ENCODE results near the gene MSANTD4. TPM values are rescaled to one million over a fixed set of nuclear protein-coding genes. Genes with fewer than 3 reads are reported as not detected.

MSANTD4 gene
- polyA plus RNA-seq, 3 donors, result 1.8 to 2.5 (median 2.1) TPM

GRCh38 chr11:106001304-106002012 lies 20.6 kb downstream of the MSANTD4 start:
- Mint-ChIP-seq H3K4me1 (no peaks in the 10 kb centered on the region), H3K27me3 (ENCODE audit: low read depth in 3 of 3) (peaks cover 0 to 1% (median 0%) of the 10 kb centered on the region in 3 donors), H3K4me3 (no peak overlapping the region), H3K9me3 (peaks cover 23 to 39% (median 25%) of the 10 kb centered on the region in 7 donors), H3K36me3 (peaks cover 31 to 39% of the 10 kb centered on the region in 2 donors), H3K27ac (no peak overlapping the region)
- Histone ChIP-seq H3K4me3 (replicated peaks in 1 of 3; ENCODE audit: low read depth in 2 of 3, low read length in 3 of 3) (no peak overlapping the region), H3K4me1 (ENCODE audit: control insufficient read depth in 1 of 2, insufficient read depth in 2 of 2, low read length in 2 of 2) (no peaks in the 10 kb centered on the region), H3K36me3 (replicated peaks in 1 of 2; ENCODE audit: control insufficient read depth in 1 of 2, insufficient read depth in 2 of 2, low read length in 2 of 2) (peaks cover 5 to 33% of the 10 kb centered on the region in 2 donors), H4K20me1 (ENCODE audit: insufficient read depth, low read length) (no peaks in the 10 kb centered on the region), H3K27me3 (ENCODE audit: control insufficient read depth in 2 of 2, insufficient read depth in 2 of 2, low read length in 2 of 2) (no peaks in the 10 kb centered on the region), H3K9ac (ENCODE audit: insufficient read depth, low read length, poor library complexity, severe bottlenecking) (no peak overlapping the region), H3K79me2 (ENCODE audit: insufficient read depth, low read length) (no peaks in the 10 kb centered on the region), H3K4me2 (replicated peaks; ENCODE audit: extremely low read depth, low read length, poor library complexity, severe bottlenecking) (no peak overlapping the region), H2AFZ (ENCODE audit: insufficient read depth, low read depth, low read length, poor library complexity, severe bottlenecking) (no peak overlapping the region), H3K9me3 (replicated peaks in 1 of 2; ENCODE audit: control insufficient read depth in 1 of 2, insufficient read depth in 1 of 2, low read length in 2 of 2) (peaks cover 23 to 25% of the 10 kb centered on the region in 2 donors), H3K27ac (ENCODE audit: low read depth in 1 of 2, low read length in 2 of 2) (no peak overlapping the region)
- no peak for DNase-seq
- intact Hi-C loops (cut with micrococcal nuclease), result no loop called here
- TF ChIP-seq, protein P1, sequence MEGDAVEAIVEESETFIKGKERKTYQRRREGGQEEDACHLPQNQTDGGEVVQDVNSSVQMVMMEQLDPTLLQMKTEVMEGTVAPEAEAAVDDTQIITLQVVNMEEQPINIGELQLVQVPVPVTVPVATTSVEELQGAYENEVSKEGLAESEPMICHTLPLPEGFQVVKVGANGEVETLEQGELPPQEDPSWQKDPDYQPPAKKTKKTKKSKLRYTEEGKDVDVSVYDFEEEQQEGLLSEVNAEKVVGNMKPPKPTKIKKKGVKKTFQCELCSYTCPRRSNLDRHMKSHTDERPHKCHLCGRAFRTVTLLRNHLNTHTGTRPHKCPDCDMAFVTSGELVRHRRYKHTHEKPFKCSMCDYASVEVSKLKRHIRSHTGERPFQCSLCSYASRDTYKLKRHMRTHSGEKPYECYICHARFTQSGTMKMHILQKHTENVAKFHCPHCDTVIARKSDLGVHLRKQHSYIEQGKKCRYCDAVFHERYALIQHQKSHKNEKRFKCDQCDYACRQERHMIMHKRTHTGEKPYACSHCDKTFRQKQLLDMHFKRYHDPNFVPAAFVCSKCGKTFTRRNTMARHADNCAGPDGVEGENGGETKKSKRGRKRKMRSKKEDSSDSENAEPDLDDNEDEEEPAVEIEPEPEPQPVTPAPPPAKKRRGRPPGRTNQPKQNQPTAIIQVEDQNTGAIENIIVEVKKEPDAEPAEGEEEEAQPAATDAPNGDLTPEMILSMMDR (IDR thresholded peaks at IDR 0.05), result no peak
- WGBS (ENCODE audit: insufficient coverage), result 100% methylated on average over 1 of the region's 4 CpGs

GRCh38 chr11:105991888-105992287 lies 30.2 kb downstream of the MSANTD4 start:
- DNase-seq, result no peak
- no peaks in the 10 kb centered on the region for H3K79me2 ChIP-seq (ENCODE audit: insufficient read depth, low read length)
- no peaks in the 10 kb centered on the region for H3K27me3 ChIP-seq (ENCODE audit: control insufficient read depth in 2 of 2, insufficient read depth in 2 of 2, low read length in 2 of 2)
- no peak overlapping the region for H3K27ac ChIP-seq (ENCODE audit: low read depth in 1 of 2, low read length in 2 of 2)
- no peaks in the 10 kb centered on the region for H3K4me1 ChIP-seq (ENCODE audit: control insufficient read depth in 1 of 2, insufficient read depth in 2 of 2, low read length in 2 of 2)
- intact Hi-C loops (cut with micrococcal nuclease), result no loop called here
- H3K4me3 Mint-ChIP-seq, result no peak overlapping the region
- TF ChIP-seq, protein P1 (IDR thresholded peaks at IDR 0.05), result no peak
- no peak overlapping the region for H3K4me3 ChIP-seq (replicated peaks in 1 of 3; ENCODE audit: low read depth in 2 of 3, low read length in 3 of 3)
- H2AFZ ChIP-seq (ENCODE audit: insufficient read depth, low read depth, low read length, poor library complexity, severe bottlenecking), result no peak overlapping the region
- WGBS (ENCODE audit: insufficient coverage), result 100% methylated on average over 2 of the region's 4 CpGs
- H3K9me3 Mint-ChIP-seq, result peaks cover 2 to 8% (median 7%) of the 10 kb centered on the region in 7 donors
- H3K27me3 Mint-ChIP-seq (ENCODE audit: low read depth in 3 of 3), result no peaks in the 10 kb centered on the region
- no peaks in the 10 kb centered on the region for H4K20me1 ChIP-seq (ENCODE audit: insufficient read depth, low read length)
- peaks cover 0 to 18% of the 10 kb centered on the region in 2 donors for H3K36me3 ChIP-seq (replicated peaks in 1 of 2; ENCODE audit: control insufficient read depth in 1 of 2, insufficient read depth in 2 of 2, low read length in 2 of 2)
- H3K9me3 ChIP-seq (replicated peaks in 1 of 2; ENCODE audit: control insufficient read depth in 1 of 2, insufficient read depth in 1 of 2, low read length in 2 of 2), result peaks cover 0 to 6% of the 10 kb centered on the region in 2 donors
- no peaks in the 10 kb centered on the region for H3K4me1 Mint-ChIP-seq
- H3K9ac ChIP-seq (ENCODE audit: insufficient read depth, low read length, poor library complexity, severe bottlenecking), result no peak overlapping the region
- H3K4me2 ChIP-seq (replicated peaks; ENCODE audit: extremely low read depth, low read length, poor library complexity, severe bottlenecking), result no peak overlapping the region
- H3K36me3 Mint-ChIP-seq, result peaks cover 16 to 24% of the 10 kb centered on the region in 2 donors
- H3K27ac Mint-ChIP-seq, result no peak overlapping the region
